ENCODE data around the gene CMA1. TPM values are rescaled to one million over a fixed set of nuclear protein-coding genes. Genes with fewer than 3 reads are reported as not detected.

Gene CMA1
- total RNA-seq, 1 experiment from 2014 or later, result not detected

GRCh38 chr14:24459331-24459730 lies 48.7 kb downstream of the CMA1 start:
- CTCF ChIA-PET, result no interaction called here
- intact Hi-C loops (cut with micrococcal nuclease; ENCODE audit: unreplicated experiment) (no loop called here), in situ Hi-C loops (cut with HindIII; ENCODE audit: low pct_unique_long_range_greater_than_20kb, low sequenced_read_pairs) (no loop called here)
- no peaks in the 10 kb centered on the region for H3K4me1 ChIP-seq (ENCODE audit: control insufficient read depth, insufficient read depth, low read length)
- ATAC-seq (no peak), DNase-seq (ENCODE audit: low read depth, low spot score) (no peak)
- no peaks in the 10 kb centered on the region for H3K9me3 ChIP-seq (ENCODE audit: control insufficient read depth, insufficient read depth, low read depth, low read length)
- POLR2A ChIA-PET, result no interaction called here
- TF ChIP-seq SIN3A (IDR thresholded peaks at IDR 0.05; ENCODE audit: borderline replicate concordance, insufficient read depth, low read depth, low read length) (no peak), REST (IDR thresholded peaks at IDR 0.05; ENCODE audit: insufficient read depth in 1 of 2, low read depth in 2 of 2, low read length in 1 of 2) (no peak), CTCF (IDR thresholded peaks at IDR 0.05) (no peak), TCF7L2 (IDR thresholded peaks at IDR 0.05; ENCODE audit: low read depth, low read length) (no peak), POLR2AphosphoS5 (IDR thresholded peaks at IDR 0.05; ENCODE audit: low read depth, low read length) (no peak)
- no peak overlapping the region for H3K4me3 ChIP-seq (ENCODE audit: low read depth in 2 of 2, low read length in 2 of 2)
- no peak overlapping the region for H3K27ac ChIP-seq (ENCODE audit: low read length)
- no TSS peak for BruUV-seq (replicated peaks)
- no peaks in the 10 kb centered on the region for H3K36me3 ChIP-seq (ENCODE audit: control insufficient read depth, insufficient read depth, low read length)
- no peaks in the 10 kb centered on the region for H3K27me3 ChIP-seq (ENCODE audit: control insufficient read depth, insufficient read depth, low read length)

GRCh38 chr14:24458736-24459135 lies 49.3 kb downstream of the CMA1 start:
- POLR2A ChIA-PET, result no interaction called here
- Histone ChIP-seq H3K9me3 (ENCODE audit: control insufficient read depth, insufficient read depth, low read depth, low read length) (no peaks in the 10 kb centered on the region), H3K36me3 (ENCODE audit: control insufficient read depth, insufficient read depth, low read length) (no peaks in the 10 kb centered on the region), H3K4me3 (ENCODE audit: low read depth in 2 of 2, low read length in 2 of 2) (no peak overlapping the region), H3K27ac (ENCODE audit: low read length) (no peak overlapping the region), H3K27me3 (ENCODE audit: control insufficient read depth, insufficient read depth, low read length) (no peaks in the 10 kb centered on the region), H3K4me1 (ENCODE audit: control insufficient read depth, insufficient read depth, low read length) (no peaks in the 10 kb centered on the region)
- TF ChIP-seq REST (IDR thresholded peaks at IDR 0.05; ENCODE audit: insufficient read depth in 1 of 2, low read depth in 2 of 2, low read length in 1 of 2), result no peak
- TF ChIP-seq CTCF (IDR thresholded peaks at IDR 0.05), result no peak
- TF ChIP-seq POLR2AphosphoS5 (IDR thresholded peaks at IDR 0.05; ENCODE audit: low read depth, low read length), result no peak
- TF ChIP-seq SIN3A (IDR thresholded peaks at IDR 0.05; ENCODE audit: borderline replicate concordance, insufficient read depth, low read depth, low read length), result no peak
- no peak for TF ChIP-seq TCF7L2 (IDR thresholded peaks at IDR 0.05; ENCODE audit: low read depth, low read length)
- no TSS peak for BruUV-seq (replicated peaks)
- no peak for ATAC-seq
- CTCF ChIA-PET, result no interaction called here
- in situ Hi-C loops (cut with HindIII; ENCODE audit: low pct_unique_long_range_greater_than_20kb, low sequenced_read_pairs), result no loop called here
- intact Hi-C loops (cut with micrococcal nuclease; ENCODE audit: unreplicated experiment), result no loop called here
- no peak for DNase-seq (ENCODE audit: low read depth, low spot score)
